Measurements from ENCODE around the gene ZNF594.

DNA sequence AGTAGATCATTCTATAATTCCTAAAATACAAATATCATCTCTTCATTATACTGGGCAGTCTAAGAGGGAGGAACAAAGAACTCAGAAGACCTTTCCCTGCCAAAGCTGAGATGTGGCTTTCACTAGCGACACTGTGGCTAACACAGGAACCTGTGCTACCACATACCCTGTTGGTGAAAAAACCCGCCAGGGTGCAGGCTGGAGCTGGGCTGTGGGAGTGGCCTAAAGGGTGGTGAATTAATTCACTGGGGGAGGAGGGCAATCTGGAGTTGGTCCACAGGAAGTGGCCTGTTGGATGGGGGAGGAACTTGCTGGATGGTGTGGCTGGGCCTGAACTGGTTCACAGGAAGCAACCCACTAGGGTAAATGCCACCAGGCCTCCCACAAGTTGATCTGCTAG, 7.4 kb downstream of the ZNF594 start:
- TF ChIP-seq EZH2 (IDR thresholded peaks at IDR 0.05; ENCODE audit: insufficient read depth, poor library complexity, severe bottlenecking) (no peak), EZH2phosphoT487 (IDR thresholded peaks at IDR 0.05; ENCODE audit: insufficient read depth, low read depth) (no peak)

Measured in GM23248 (cell line).